SK-N-SH (cell line): ENCODE measurements around the gene TTC31.

ENCODE experiments used
- EZH2phosphoT487 ChIP-seq: fragments of 200-600 bp; sonication (generic); IDR thresholded peaks from 2 replicates; pipeline ENCODE4 v1.6.1; 2017; ENCODE audit warnings: low read depth, mixed run types, mild to moderate bottlenecking, antibody characterized with exemption, moderate library complexity, borderline replicate concordance
- POLR2AphosphoS5 ChIP-seq: IDR thresholded peaks from 2 replicates; pipeline ENCODE4 v1.6.1; 2012; ENCODE audit warnings: low read depth, low read length
- RCOR1 ChIP-seq: fragments of 150-350 bp; IDR thresholded peaks from 2 replicates; pipeline ENCODE4 v1.6.1; 2017; ENCODE audit warnings: antibody characterized with exemption, low read length
- SIN3A ChIP-seq: IDR thresholded peaks from 2 replicates; pipeline ENCODE4 v1.6.1; 2012; ENCODE audit warnings: low read depth, mild to moderate bottlenecking, low read length, moderate library complexity, borderline replicate concordance

GRCh38 chr2:74504591-74504990 lies 21.7 kb downstream of the TTC31 start:
- no peak for TF ChIP-seq RCOR1
- no peak for TF ChIP-seq POLR2AphosphoS5
- no peak for TF ChIP-seq SIN3A
- no peak for TF ChIP-seq EZH2phosphoT487
